ENCODE results near the gene ADGRL2.

The ADGRL2 gene

GRCh38 chr1:81887421-81888144 is 86.8 kb downstream of the ADGRL2 start:
- TF ChIP-seq CTCF (conservative IDR thresholded peaks at IDR 0.05) = no peak
- no peak for TF ChIP-seq ZFX (IDR thresholded peaks at IDR 0.05)
- no peak overlapping the region for H3K27ac ChIP-seq

- TF ChIP-seq ZFX (IDR thresholded peaks at IDR 0.05) (no peak), CTCF (conservative IDR thresholded peaks at IDR 0.05) (no peak)
- no peak overlapping the region for H3K27ac ChIP-seq
These were observed 88.4 kb downstream of the ADGRL2 start for GRCh38 chr1:81889166-81889565.

GRCh38 chr1:81894867-81895266 is 94.1 kb downstream of the ADGRL2 start:
- no peak for TF ChIP-seq CTCF (conservative IDR thresholded peaks at IDR 0.05)
- TF ChIP-seq ZFX (IDR thresholded peaks at IDR 0.05) = no peak

GRCh38 chr1:81899214-81899821 is 98.6 kb downstream of the ADGRL2 start:
- no peak overlapping the region for H3K27ac ChIP-seq
- no peak for TF ChIP-seq ZFX (IDR thresholded peaks at IDR 0.05)
- TF ChIP-seq CTCF (conservative IDR thresholded peaks at IDR 0.05) = no peak

More at GRCh38 chr1:81894867-81895266, 94.1 kb downstream of the ADGRL2 start:
- H3K27ac ChIP-seq = no peak overlapping the region

GRCh38 chr1:81907575-81907974 is 106.8 kb downstream of the ADGRL2 start:
- TF ChIP-seq CTCF (conservative IDR thresholded peaks at IDR 0.05) = no peak
- no peak for TF ChIP-seq ZFX (IDR thresholded peaks at IDR 0.05)
- no peak overlapping the region for H3K27ac ChIP-seq

GRCh38 chr1:81912383-81912782 is 111.6 kb downstream of the ADGRL2 start:
- TF ChIP-seq ZFX (IDR thresholded peaks at IDR 0.05) (no peak), CTCF (conservative IDR thresholded peaks at IDR 0.05) (no peak)
- H3K27ac ChIP-seq = no peak overlapping the region

GRCh38 chr1:81915937-81916336 is 115.2 kb downstream of the ADGRL2 start:
- no peak overlapping the region for H3K27ac ChIP-seq
- no peak for TF ChIP-seq ZFX (IDR thresholded peaks at IDR 0.05)
- TF ChIP-seq CTCF (conservative IDR thresholded peaks at IDR 0.05) = no peak

All from C4-2B (cell line).